ENCODE data around the gene IFI30.

DNA sequence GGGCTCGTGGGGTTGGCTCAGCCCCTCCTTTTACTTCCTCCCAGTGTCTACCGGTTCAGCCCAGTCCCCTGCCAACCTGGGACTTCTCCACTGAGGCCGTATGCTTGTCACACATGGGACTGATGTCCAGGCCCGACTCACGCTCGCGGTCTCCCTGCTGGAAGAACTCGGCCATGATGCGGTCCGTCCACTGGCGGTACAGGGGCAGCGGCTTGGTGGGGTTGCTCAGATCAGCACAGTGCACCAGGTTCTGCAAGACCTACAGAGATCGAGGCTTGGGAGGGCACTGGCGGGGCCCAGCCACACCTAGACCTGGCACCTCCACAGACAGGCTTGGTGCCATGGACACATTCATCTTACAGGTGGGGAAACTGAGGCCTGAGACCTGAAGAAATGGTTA is 38.1 kb downstream of the IFI30 start:
- TF ChIP-seq, protein P1, sequence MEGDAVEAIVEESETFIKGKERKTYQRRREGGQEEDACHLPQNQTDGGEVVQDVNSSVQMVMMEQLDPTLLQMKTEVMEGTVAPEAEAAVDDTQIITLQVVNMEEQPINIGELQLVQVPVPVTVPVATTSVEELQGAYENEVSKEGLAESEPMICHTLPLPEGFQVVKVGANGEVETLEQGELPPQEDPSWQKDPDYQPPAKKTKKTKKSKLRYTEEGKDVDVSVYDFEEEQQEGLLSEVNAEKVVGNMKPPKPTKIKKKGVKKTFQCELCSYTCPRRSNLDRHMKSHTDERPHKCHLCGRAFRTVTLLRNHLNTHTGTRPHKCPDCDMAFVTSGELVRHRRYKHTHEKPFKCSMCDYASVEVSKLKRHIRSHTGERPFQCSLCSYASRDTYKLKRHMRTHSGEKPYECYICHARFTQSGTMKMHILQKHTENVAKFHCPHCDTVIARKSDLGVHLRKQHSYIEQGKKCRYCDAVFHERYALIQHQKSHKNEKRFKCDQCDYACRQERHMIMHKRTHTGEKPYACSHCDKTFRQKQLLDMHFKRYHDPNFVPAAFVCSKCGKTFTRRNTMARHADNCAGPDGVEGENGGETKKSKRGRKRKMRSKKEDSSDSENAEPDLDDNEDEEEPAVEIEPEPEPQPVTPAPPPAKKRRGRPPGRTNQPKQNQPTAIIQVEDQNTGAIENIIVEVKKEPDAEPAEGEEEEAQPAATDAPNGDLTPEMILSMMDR (conservative IDR thresholded peaks at IDR 0.05; ENCODE audit: low read depth, low read length) = no peak
- TF ChIP-seq EZH2 (IDR thresholded peaks at IDR 0.05; ENCODE audit: borderline replicate concordance, low read depth, low read length, poor library complexity, severe bottlenecking) = no peak
